Measurements from ENCODE around the gene AAK1.
"Not testable (repeated sequence)": the region's sequence is repeated elsewhere in the genome, so short reads cannot be mapped to it uniquely, and the experiment has no call there.

Gene AAK1

DNA sequence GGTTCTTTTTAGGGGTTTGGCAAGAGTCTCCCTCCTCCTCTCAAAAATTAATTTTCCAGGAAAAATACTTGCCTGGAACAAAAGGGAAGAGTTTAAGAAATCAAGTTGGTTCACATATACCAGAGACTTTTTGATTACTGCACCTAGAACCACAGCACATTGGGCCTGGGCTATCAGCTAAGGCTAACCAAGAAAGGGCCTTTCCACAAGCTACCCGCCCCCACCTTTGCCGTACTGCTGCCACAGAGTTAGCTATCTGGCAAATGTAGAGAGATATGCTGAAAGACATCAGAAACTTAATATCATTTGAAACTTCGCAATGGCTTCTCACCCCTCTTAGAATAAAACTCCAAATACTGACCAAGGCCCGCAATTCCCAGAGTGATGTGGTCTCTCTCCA lies 76.9 kb downstream of the AAK1 start:
- DNase-seq: no peak

DNA sequence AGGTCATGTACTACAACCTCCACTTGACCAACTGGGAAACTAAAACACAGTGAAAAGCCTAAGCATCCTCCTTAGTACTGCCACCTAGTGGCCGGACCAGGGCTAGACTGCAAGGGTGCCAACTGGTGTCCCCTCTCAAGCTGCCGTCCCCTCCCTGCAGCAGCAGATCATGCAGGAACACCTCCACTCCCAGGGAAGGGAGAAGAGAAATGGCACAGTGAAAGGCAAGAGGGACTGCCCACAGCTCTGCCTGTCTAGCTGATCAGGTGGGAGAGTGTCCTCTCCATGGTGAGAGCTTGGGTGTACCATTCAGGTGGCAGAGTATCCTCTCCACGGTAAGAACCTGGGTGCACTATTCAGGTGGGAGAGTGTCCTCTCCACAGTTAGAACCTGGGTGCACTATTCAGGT lies 78.1 kb downstream of the AAK1 start:
- DNase-seq: peak; percentile 54

DNA sequence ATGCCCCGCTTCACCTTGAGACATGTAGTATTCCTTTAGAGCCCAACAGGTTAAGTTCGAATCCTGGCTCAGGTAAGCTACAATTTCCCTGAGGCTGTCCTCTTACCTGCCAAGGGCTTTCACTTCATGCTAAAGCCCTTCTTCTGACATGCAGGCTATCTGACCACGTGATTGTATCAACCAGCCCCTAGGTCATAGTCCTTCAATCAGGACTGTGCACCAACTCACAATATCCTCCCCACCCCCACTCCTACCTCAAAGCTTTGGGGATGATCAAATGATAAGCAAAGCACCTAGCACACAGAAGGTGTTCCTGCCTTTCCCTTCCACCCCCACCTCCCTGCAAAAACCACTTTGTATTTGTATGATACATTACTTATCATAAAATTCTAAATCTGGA lies 78.9 kb downstream of the AAK1 start:
- DNase-seq: no peak

DNA sequence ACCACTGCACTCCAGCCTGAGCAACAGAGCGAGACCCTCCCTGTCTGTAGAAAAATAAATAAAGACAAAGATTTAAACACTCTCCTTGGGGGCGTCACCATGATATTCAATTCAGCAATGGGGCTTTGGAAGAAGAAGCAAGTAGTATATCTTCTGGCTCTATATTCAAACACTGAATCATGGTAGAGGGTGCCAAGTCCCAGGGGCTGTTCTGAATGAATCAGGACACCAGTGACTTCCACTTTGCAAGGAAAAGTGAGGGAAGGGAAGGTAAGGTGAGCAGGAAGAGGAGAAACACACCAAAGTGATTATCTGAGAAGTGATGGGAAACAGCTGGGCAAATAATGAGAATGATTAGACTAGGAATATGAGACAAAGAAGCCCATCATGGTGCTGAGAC lies 80.5 kb downstream of the AAK1 start:
- DNase-seq: no peak

DNA sequence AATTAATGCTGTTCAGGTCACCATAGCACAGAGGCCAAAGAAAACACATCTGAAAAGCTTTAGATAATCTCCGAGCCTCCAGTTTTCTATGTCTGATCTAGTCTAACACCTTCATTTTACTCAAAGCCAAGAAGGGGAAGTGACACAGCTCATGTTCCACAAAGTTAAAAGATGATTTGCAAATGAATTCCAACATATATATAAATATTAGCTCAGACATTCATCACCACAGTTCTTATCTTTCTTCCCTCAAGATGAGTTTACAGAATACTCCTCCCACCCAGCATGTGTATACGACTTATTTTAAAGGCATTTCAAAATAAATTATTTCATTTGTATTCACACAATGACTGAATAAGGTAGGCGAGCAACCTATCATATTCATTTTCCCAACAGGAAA lies 82.4 kb downstream of the AAK1 start:
- no peak for DNase-seq

DNA sequence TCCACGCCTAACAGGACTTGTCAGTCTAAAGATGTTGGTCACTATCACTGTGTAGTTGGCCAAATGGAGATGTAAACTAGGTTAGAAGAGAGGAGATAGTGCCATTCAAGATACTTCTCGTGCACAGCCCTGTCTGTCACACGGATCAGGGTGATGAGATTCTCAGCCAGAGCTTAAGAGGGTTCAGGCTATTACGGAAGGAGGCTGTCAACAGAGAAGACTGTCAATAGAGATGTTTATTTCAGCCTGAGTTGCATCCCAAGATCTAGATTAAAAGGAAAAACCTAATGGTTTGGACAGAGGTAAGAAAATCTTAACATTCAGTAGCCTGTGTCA lies 83.4 kb downstream of the AAK1 start:
- DNase-seq: no peak

DNA sequence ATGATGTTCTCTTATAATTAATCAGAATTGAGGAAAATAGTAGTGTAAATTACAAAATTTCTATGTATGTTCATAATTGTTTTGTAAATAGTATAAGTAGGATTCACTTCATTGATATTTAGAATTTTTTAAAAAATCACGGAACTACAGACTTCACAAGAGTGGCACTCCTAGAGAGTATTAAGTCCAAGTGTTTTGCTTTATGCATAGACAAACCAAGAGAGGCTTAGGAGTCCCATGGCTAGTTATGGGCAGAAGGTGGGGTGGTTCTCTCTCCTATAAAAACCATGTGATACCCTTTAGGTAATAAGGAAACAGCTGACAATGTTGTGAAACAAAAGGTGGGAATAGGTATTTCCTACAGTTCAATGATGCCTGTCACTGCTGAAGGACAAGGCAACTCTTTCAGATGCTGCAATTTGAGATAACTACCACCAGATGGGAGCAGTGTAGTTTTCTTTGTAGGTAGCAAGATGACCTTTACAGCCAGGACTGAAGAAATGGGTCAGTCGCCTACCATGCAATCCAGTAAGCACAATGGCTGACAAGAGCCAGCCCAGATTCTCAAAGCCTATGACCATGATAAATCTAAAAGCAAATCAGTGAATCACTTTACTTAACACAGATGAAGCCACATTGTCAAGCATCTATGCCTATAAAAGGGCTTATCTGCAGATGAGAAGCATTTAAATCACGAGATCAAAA lies 83.9 kb downstream of the AAK1 start:
- no peak for DNase-seq

DNA sequence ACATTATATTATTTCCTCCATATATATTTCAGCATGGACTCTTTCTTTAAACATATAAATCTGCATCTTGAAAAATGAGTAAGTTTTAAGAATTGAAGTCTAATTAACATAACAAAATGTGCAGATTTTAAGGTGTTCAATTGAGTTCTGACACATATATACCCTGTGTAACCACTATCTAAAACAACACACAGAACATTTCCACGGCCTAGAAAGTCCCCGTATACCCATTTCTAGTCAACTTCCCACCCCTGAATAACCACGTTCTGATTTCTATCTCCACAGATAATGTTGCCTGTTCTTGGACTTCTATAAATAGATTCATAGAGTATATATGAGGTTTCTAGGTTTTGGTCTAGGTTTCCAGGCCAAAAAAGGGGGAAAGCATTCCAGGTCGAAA lies 87.5 kb downstream of the AAK1 start:
- DNase-seq: no peak

DNA sequence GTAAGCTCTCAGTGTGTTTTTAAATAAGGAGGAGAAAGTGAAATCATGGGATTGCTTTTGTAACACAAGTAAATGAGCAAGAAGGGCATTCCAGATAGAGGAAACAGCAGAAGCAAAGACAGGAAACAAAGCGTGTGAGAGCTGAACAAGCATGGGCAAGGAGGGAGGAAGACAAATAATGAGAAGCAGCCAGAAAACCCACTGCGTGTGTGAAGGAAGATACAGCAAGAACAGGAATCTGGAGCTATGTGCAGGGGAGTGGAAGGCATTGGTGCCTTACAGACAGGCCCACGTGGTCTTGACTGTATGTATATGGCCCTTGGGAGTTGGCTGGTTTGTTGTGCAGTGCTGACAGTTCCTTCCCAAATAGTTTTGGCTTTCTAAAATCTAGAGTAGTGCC lies 88.6 kb downstream of the AAK1 start:
- no peak for DNase-seq

DNA sequence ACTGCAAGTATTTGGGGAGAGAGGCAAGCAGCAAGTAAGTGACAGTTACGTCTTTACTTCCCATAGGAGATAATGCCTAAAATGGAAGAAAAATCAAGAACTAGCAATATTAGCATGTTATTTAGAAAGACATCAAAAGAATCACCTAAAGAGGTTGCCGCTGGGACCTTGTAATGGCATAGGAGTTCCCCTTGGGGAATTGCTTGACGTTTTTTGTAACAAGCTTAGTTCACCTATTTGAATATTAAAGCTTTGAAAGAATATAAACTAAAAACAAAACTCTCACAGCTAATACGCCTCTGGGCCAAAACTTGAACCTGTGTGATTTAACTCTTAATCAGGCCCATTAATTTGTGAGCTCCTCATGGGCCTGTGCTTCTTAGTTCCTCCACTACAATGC lies 89.0 kb downstream of the AAK1 start:
- DNase-seq: no peak

DNA sequence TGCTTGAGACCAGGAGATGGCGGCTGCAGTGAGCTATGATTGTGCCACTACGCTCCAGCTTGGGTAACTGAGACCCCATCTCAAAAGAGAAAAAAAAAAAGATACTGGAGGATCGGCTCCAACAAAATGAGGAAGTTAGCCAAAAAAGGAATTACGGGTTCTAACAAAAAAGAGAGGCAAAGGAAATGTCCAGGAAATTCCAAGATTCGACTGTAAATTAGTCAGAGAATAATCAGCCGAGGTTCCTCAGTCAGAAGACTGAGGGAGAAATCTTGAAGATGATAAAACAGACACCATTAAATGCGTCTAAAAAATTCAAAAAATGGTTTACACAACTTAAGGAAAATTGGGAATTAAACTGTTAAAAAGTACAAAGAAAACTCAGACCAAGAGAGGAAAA lies 89.5 kb downstream of the AAK1 start:
- DNase-seq: no peak

DNA sequence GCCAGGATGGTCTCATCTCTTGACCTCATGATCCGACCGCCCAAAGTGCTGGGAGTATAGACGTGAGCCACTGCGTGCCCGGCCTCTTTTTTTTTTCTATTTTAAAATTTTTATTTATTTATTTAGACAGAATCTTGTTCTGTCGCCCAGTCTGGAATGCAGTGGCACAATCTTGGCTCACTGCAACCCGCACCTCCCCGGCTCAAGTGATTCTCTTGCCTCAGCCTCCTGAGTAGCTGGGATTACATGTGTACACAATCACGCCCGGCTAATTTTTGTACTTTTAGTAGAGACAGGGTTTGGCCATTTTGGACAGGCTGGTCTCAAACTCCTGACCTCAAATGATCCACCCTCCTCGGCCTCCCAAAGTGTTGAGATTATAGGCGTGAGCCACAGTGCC lies 93.0 kb downstream of the AAK1 start:
- DNase-seq: not testable (repeated sequence)

DNA sequence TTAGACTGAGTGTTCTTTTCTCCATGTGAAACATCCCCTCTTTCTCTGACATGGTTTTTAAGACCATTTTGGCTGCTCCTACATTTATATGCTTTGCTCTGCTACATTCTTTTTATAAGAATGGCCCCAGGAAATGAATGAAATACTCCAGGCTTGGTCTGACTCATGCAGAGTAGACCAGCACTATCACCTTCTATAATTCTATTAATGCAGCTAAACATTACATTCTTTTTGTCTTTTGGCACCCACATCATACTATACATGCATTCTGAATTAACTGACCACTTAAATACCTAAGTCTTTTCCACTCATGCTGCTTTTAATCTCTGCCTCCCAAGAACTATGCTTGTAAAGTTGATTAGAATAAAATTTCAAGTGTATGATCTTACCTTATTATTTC lies 94.1 kb downstream of the AAK1 start:
- no peak for DNase-seq

DNA sequence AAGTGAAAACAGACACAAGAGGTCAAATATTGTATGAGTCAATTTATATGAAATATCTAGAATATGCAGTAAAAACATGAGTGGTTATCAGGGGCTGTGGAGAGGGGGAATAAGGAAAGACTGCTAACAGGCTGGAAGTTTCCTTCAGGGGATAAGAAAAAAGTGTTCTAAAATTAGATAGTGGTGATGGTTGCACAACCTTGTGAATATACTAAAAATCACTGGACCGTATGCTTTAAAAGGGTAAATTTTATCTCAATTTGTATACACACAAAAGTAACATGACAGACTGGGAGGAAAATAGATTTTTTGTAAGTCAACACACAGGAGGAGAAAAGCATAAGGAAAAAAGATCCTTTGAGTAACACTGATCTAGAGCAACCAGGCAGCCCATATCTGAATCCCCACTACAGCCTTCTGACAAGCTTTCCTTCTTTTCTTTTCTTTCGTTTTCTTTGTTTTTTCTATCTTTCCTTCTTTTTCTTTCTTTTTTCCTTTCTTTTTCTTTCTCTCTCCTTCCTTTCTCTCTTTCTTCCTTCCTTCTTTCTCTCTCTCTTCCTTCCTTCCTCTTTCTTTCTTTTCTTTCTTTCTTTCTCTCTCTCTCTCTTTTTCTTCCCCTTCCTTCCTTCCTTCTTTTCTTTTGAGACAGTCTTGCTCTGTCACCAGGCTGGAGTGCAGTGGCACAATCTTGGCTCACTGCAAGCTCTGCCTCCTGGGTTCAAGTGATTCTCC lies 95.4 kb downstream of the AAK1 start:
- DNase-seq: no peak

DNA sequence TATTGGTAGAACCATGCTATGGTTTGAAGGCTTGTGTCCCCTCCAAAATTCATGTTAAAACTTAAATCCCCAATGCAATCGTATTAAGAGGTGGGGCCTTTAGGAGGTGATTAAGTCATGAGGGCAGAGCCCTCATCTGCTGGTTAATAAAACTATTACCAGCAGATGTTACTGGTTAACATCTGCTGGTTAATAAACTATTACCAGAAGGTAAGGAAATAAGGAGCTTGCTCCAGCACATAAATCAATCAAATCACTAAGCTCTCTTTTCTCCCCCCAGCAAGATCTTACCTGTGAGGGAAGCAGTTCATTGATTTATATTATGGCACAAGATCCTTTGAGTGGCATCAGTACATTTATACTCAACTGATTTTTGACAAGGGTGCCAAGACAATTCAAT lies 96.9 kb downstream of the AAK1 start:
- DNase-seq: no peak

DNA sequence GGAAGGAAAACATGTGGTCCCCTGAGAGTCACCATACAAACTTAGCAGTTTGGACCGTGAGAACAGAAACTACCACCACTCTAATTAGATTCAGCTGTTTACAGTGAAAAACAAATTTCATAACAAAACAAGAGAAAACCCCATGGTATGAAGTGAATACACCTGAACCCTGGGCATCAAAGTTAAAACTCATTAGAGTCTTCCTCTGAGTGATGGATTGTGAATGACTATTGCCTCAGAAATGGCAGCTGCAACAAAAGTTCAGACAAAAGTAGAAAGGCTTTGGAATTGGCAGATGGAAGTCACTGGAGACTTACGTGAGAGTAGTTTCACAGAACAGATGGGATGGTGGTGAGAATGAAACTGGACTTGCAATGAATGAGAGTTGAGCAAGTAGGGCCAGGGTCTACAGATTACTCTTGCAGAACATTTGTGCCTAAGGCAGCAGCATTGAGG lies 98.0 kb downstream of the AAK1 start:
- DNase-seq: no peak

DNA sequence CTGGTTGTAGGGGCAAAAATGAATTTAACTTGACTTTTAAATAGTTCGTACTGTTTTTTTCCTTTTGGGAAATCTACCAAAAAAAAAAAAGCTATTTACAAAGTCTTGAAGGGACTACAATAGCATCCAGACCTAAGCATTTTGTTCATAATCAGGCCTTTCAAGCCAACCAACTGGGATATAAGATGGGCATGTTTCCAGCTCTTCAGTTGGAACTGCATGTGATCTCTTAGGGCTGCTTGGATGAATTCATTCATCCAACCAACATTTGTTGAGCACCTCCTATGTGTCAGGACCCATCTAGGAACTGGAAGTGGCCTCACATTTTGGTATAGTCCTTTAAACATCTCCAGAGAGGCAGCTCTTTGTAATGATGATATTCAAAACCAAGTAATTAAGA lies 98.6 kb downstream of the AAK1 start:
- no peak for DNase-seq

DNA sequence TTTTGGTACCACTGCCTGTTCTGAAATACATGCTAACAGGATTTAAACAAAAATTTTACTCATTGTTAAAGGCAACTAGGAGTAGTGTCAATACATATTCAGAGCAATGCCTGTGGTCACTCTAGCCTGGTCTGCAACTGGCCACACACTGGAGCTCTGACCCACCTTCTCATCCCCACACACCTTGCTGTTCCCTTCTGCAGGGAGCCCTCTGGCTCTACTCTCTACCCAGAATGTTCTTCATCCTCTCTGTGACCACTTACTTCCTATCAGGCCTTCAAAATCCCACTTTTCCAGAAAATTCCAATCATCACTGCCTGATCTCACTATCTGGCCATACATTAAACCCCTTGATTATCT lies 104.0 kb downstream of the AAK1 start:
- no peak for DNase-seq

DNA sequence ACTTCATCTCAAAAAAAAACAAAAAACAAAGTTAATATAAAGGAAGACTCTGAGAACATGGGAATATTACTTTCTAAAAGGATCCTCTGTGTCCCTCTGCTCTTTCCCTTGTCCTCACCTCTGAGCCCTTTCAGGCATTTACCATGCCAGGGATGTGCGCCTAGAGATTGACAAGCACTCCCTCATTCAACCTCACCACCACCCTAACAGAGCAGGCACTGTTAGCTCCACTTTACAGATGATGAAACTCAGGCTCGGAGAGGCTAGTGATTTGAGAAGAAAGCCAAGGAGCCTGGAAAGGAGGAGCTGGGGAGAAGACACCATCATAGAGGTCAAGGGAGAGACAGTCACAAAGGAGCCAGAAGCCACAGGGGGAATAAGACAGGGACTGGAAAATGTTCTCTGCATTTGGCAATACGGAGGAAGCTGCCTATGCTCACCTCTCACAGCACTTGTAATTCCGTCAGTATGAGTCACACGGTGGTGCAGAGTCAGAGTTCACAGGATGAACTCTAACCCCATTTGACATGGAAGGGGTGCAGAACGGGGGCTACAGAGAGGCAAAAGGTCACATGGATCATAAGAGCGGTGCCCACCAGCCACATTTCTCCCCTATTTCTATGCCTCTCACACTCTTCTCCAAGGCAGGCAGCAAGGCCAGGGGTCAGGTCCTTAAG lies 104.5 kb downstream of the AAK1 start:
- DNase-seq: no peak

DNA sequence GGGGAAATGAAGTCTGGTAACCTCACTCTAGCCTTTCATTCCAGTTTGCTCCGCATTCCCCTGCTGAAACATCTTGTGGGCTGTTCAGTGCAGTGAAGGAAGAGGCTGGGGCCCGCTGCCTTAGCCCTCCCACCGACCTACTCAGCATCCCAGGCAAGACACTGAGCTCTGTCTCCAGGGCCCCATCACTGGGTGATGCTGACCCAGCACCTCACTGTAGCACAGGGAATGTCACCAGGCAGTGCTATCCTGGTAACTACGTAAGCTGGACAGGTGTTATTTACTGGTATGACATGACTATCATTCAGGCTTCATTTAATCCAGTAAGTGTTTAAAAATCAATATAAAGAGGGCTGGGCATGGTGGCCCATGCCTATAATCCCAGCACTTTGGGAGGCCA lies 105.3 kb downstream of the AAK1 start:
- DNase-seq: no peak

DNA sequence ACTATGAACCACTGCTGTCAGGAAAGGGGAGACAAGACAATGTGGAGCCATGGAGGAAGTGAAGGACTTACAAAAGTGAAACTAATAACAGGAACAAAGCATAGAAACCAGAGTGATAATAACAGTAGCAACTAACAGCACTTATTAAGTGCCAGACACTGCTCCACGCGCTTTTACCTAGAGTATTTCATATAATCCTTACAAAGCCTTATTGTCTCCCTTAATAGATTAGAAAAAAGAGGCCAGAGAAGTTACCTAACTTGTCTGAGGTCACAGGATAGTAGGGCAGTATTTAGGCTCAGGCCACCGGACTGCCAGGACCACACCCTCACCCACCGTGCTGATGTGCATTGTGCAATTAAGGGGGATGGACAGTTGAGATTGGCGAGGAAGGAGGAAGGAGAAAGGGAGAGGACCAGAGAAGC lies 107.7 kb downstream of the AAK1 start:
- DNase-seq: no peak

DNA sequence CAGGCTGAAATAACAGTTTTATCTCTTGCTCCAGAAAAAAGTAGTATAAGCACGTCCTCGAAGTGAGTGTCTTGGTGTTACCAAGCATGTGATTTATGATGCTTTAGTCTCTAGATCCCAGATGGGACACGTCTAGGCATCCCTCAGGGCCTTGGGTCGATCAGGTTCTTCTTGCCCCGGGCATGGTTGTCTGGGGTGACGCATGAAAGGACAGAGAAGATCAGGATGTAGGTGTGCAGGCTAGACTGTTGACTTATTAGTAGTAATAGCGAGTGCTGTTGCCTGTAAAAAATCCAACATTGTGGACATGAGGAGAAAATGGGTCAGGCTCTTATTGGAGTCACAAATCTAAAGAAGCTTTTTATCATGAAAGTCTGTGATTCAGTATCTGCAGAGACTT lies 112.4 kb downstream of the AAK1 start:
- no peak for DNase-seq

DNA sequence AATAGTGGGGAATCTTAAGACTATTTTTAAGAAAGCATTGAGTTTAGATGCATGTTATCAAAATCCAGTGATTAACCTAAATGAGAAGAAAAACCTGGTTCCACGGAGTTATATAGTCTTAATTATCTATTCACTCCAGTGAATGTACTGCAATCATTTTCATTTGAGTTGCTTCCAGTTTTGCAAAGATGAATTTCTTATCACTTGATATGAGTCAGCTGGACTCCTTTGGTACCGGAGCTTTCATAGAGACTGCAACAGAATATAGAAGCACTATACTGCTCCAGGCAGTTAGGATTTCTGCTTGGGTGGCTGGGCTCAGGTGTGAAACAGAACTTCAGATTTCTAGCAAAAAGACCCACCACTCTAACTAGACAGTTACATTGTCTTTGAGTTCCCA lies 114.1 kb downstream of the AAK1 start:
- DNase-seq: no peak

DNA sequence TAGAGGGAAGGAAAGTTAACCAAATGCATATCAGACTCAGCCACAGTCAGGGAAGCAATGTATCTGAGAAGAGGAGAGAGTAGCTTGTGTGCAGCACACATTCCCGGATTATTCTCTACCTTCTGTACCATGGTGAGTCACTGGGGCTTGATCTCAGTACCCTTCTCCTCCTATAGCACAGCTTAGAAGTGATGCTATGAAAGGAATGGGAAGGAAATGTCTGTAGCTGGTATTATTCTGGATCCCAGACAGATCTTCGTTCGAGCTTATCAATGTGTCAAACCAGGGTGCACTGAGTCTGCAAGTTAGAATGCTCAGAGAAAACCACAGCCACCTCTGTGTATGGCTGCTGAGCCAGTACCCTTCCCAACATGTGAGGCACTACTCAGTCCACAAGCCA lies 118.3 kb downstream of the AAK1 start:
- DNase-seq: no peak
